GM10266 (cell line): ENCODE data around the gene KXD1.
"Not testable (repeated sequence)": the region's sequence is repeated elsewhere in the genome, so short reads cannot be mapped to it uniquely, and the experiment has no call there.

ENCODE experiments used
- DNase-seq: peaks from one replicate; pipeline ENCODE4 v3.0.0; 2012; ENCODE audit errors: extremely low spot score
- CTCF ChIP-seq: IDR thresholded peaks from 2 replicates; pipeline ENCODE4 v1.5.1; 2012; ENCODE audit warnings: mild to moderate bottlenecking, low read depth; ENCODE audit not compliant: control insufficient read depth, insufficient read depth; ENCODE audit errors: missing control alignments

Gene KXD1

GRCh38 chr19:18517606-18518005, 40.1 kb upstream of the KXD1 start:
- DNase-seq, result no peak
- no peak for TF ChIP-seq CTCF

- no peak for DNase-seq
- TF ChIP-seq CTCF, result no peak
These were observed 39.0 kb upstream of the KXD1 start for GRCh38 chr19:18518639-18519038.

GRCh38 chr19:18519962-18520847, 37.5 kb upstream of the KXD1 start:
- peak; percentile 85 for TF ChIP-seq CTCF
- DNase-seq, result peak; percentile 72

- DNase-seq, result no peak
- TF ChIP-seq CTCF, result no peak
These were observed 36.6 kb upstream of the KXD1 start for GRCh38 chr19:18520848-18521691.

- no peak for DNase-seq
- TF ChIP-seq CTCF, result no peak
These were observed 36.0 kb upstream of the KXD1 start, which contains the start of gene ELL for GRCh38 chr19:18521692-18522123. Gene ELL, minus strand, starts transcription at chr19:18522070. Its CDS starts 15 bp downstream, at chr19:18522055.

- no peak for TF ChIP-seq CTCF
- peak; percentile 98 for DNase-seq
These were observed 35.4 kb upstream of the KXD1 start for GRCh38 chr19:18522124-18522861.

GRCh38 chr19:18522862-18523440, 34.7 kb upstream of the KXD1 start:
- DNase-seq, result not testable (repeated sequence)
